Right lobe of liver (tissue), 6 donors: ENCODE data around the gene FOS. TPM values are rescaled to one million over a fixed set of nuclear protein-coding genes. Genes with fewer than 3 reads are reported as not detected.

Experiments
- ATAC-seq, 4 donors: fragments of 200-7000 bp; cut with Tn5 transposase; one replicate each; pipeline ENCODE4 v1.9.1; 2020; ENCODE audit warnings: mild to moderate bottlenecking in 4 of 4, moderate library complexity in 4 of 4
- DNase-seq, 3 donors: peaks; one replicate each; pipeline ENCODE4 v3.0.0-alpha.2; 2020
- H3K27ac ChIP-seq, 3 donors: fragments of 200-600 bp; one replicate each; pipeline ENCODE4 v1.8.0; 2022
- H3K27me3 ChIP-seq, 2 donors: fragments of 200-600 bp; one replicate each; pipeline ENCODE4 v1.8.0; 2022
- H3K36me3 ChIP-seq, 4 donors: fragments of 200-600 bp; sonication (generic) in 1 of 4; one replicate each; pipeline versions ENCODE4 v1.5.1 to v1.8.0; 2017 to 2022; ENCODE audit warnings: control low read depth in 1 of 4
- H3K4me1 ChIP-seq, 4 donors: fragments of 200-600 bp; sonication (generic) in 1 of 4; one replicate each; pipeline versions ENCODE4 v1.5.1 to v1.8.0; 2017 to 2022; ENCODE audit warnings: control low read depth in 1 of 4
- H3K4me3 ChIP-seq, 3 donors: fragments of 200-600 bp; one replicate each; pipeline ENCODE4 v1.8.0; 2022
- H3K9me3 ChIP-seq, 4 donors: fragments of 200-600 bp; sonication (generic) in 1 of 4; one replicate each; pipeline versions ENCODE4 v1.5.1 to v1.8.0; 2017 to 2022; ENCODE audit warnings: control low read depth in 1 of 4
- POLR2A ChIP-seq: fragments of 450-650 bp; IDR thresholded peaks from one replicate; pipeline ENCODE4 v1.6.1; 2017; ENCODE audit warnings: antibody characterized with exemption, mild to moderate bottlenecking
- WGBS: methylation state at CpG from one replicate; pipeline ENCODE4 v1.1.6; 2018; ENCODE audit warnings: low coverage, low lambda C conversion rate; ENCODE audit not compliant: insufficient coverage; ENCODE audit errors: missing lambda C conversion rate; 5-methylcytosine and 5-hydroxymethylcytosine counted together
- intact Hi-C, 2 donors: fragments of 100-400 bp; cut with DNase I; formaldehyde crosslinking; loops; one replicate each; pipeline versions ENCODE4 v1.11.2 to v1.14.1; 2022
- total RNA-seq, 6 experiments: library from RNA; depleted of rRNA in 2 of 6; stranded (reverse); fragments of >200 nt in 2 of 6; fragmentation: NEBNext Ultra II Directional in 3 of 6; extraction: Animal tissue kit (Norgen Biotek cat#: 25700) in 3 of 6; gene quantifications; one replicate each; pipeline versions ENCODE4 v1.1.0 to v1.2.4, GENCODE V29; 2016 to 2023
- TF ChIP-seq, protein P1 (sequence below), 4 donors: fragments of 200-600 bp in 3 of 4; fragments of 450-650 bp in 1 of 4; IDR thresholded peaks; one replicate each; pipeline versions ENCODE4 v1.5.1 to v1.8.0; 2016 to 2022; ENCODE audit warnings: antibody characterized with exemption in 4 of 4, mild to moderate bottlenecking in 2 of 4
- donor health status: DM: no; HTN: yes; CAD: no.
- donor health status: DM: no; HTN: no; CAD: no.
- donor health status: DM: no; HTN: no; CAD: no.
- donor health status: DM: no; HTN: yes; CAD: no.
- donor health status: DM: no; HTN: yes; CAD: no.

FOS gene
- total RNA-seq, 6 experiments from 2014 or later: 9.9 to 151 (median 49.5) TPM

DNA sequence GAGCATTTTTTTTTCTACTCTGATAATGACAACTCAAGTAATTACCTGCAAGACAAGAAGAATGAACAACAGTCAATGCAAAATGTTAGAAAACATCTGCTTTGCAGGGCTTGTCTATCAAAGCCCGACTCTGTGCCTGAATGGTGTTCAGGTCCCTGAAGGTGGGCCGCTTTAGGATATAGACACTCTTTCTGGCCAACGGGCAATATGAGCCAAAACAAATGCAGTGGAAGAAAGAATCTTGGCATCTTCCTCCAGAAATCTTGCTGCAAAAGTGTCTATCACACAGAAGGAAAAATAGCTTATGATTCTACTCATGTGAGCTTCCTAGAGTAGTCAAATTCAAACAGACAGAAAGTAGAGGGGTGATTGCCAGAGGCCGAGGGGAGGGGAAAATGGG lies 32.7 kb downstream of the FOS start:
- H3K27me3 ChIP-seq: no peaks in the 10 kb centered on the region
- TF ChIP-seq, protein P1, sequence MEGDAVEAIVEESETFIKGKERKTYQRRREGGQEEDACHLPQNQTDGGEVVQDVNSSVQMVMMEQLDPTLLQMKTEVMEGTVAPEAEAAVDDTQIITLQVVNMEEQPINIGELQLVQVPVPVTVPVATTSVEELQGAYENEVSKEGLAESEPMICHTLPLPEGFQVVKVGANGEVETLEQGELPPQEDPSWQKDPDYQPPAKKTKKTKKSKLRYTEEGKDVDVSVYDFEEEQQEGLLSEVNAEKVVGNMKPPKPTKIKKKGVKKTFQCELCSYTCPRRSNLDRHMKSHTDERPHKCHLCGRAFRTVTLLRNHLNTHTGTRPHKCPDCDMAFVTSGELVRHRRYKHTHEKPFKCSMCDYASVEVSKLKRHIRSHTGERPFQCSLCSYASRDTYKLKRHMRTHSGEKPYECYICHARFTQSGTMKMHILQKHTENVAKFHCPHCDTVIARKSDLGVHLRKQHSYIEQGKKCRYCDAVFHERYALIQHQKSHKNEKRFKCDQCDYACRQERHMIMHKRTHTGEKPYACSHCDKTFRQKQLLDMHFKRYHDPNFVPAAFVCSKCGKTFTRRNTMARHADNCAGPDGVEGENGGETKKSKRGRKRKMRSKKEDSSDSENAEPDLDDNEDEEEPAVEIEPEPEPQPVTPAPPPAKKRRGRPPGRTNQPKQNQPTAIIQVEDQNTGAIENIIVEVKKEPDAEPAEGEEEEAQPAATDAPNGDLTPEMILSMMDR (IDR thresholded peaks at IDR 0.05): no peak
- no peak for TF ChIP-seq POLR2A
- H3K36me3 ChIP-seq: no peaks in the 10 kb centered on the region
- DNase-seq: no peak
- intact Hi-C loops: loop anchor here in 1 of 2 donors (5.0 kb wide), 1 partner anchor 176 kb away; no protein-coding TSS in a partner anchor
- no peak for ATAC-seq
- no peak overlapping the region for H3K27ac ChIP-seq
- H3K4me1 ChIP-seq: peaks cover 0 to 3% (median 0%) of the 10 kb centered on the region in 4 donors
- H3K9me3 ChIP-seq: no peaks in the 10 kb centered on the region
- H3K4me3 ChIP-seq: no peak overlapping the region
- WGBS: 65% methylated on average over 4 of the region's 4 CpGs

DNA sequence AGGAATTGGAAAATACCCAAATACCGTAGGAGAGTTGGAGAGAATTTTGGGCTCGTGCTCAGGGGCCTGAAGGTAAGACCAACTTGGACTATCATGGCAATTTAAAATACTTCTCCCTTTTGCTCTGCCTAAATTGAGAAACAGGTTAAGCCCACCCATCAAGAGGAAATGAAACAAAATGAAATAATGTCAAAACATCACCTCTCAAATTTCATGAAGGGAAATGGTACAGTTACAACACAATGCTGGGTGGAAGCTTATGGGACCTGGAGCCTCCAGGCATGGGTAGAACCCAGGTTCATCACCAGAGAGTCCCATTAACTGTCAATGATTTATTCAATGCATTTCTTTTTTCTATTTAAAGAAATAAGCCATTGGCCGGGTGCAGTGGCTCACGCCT lies 33.7 kb downstream of the FOS start:
- Histone ChIP-seq H3K27ac (no peak overlapping the region), H3K4me3 (no peak overlapping the region), H3K9me3 (no peaks in the 10 kb centered on the region), H3K36me3 (no peaks in the 10 kb centered on the region), H3K27me3 (no peaks in the 10 kb centered on the region), H3K4me1 (peaks cover 0 to 3% (median 0%) of the 10 kb centered on the region in 4 donors)
- ATAC-seq: no peak
- intact Hi-C loops: loop anchor here in 1 of 2 donors (5.0 kb wide), 1 partner anchor 175 kb away; no protein-coding TSS in a partner anchor
- WGBS: 87% methylated on average over 4 of the region's 4 CpGs
- no peak for DNase-seq
- TF ChIP-seq, protein P1 (IDR thresholded peaks at IDR 0.05): no peak
- TF ChIP-seq POLR2A: no peak

DNA sequence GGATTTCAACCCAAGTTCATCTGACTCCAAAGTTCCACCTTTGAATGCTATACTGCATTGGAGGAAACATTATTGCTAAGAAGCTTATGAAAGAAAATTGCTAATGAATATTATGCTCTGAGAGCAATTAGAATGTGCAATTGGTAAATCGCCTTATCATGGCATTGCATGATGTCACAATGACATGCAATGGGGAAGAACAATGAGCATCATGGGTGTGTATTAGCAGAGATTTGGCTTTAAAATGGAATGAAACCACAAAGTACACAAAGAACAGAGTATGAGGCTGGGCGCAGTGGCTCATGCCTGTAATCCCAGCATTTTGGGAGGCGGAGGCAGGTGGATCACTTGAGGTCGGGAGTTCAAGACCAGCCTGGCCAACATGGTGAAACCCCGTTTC lies 34.7 kb downstream of the FOS start:
- Histone ChIP-seq H3K27ac (no peak overlapping the region), H3K4me3 (no peak overlapping the region), H3K4me1 (peaks cover 0 to 3% (median 0%) of the 10 kb centered on the region in 4 donors), H3K27me3 (no peaks in the 10 kb centered on the region), H3K9me3 (no peaks in the 10 kb centered on the region), H3K36me3 (no peaks in the 10 kb centered on the region)
- TF ChIP-seq, protein P1 (IDR thresholded peaks at IDR 0.05): no peak
- TF ChIP-seq POLR2A: no peak
- WGBS: 70% methylated on average over 4 of the region's 5 CpGs
- DNase-seq (no peak), ATAC-seq (no peak)
- intact Hi-C loops: loop anchor here in 1 of 2 donors (5.0 kb wide), 1 partner anchor 174 kb away; no protein-coding TSS in a partner anchor

DNA sequence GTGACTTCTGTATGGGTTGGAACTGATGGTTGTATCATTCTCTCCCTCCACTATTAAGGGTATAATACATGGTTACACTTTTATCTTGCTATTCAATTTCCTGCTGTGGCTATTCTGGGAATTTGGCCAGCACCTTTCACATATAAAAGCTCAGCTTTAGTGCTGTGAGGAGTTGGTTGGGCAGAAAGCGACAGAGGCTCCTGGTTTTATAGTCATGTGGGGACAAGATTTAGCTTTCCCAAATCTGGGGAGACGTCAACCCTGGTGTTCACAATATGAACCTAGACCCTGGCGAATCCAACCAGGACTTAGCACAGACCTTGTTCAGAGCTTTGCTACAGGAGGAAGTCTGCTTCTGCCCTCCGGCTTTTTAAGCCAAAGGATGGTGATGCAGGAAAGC lies 36.5 kb downstream of the FOS start:
- no peaks in the 10 kb centered on the region for H3K9me3 ChIP-seq
- TF ChIP-seq, protein P1 (IDR thresholded peaks at IDR 0.05): no peak
- TF ChIP-seq POLR2A: no peak
- intact Hi-C loops: no loop called here
- H3K4me1 ChIP-seq: peaks cover 0 to 3% (median 0%) of the 10 kb centered on the region in 4 donors
- H3K36me3 ChIP-seq: no peaks in the 10 kb centered on the region
- H3K4me3 ChIP-seq: no peak overlapping the region
- DNase-seq (no peak), ATAC-seq (peak; percentile 62 to 82 (median 74))
- no peak overlapping the region for H3K27ac ChIP-seq
- no peaks in the 10 kb centered on the region for H3K27me3 ChIP-seq
- WGBS: 11% methylated on average over 3 of the region's 4 CpGs
